NCI-H1105 (cell line): Measurements from ENCODE around the gene MS4A7.
"Not testable (repeated sequence)": the region's sequence is repeated elsewhere in the genome, so short reads cannot be mapped to it uniquely, and the experiment has no call there.

Experiments used
- DNase-seq: peaks from one replicate; lab custom pipeline; 2025; lab: John Stamatoyannopoulos, UW

The MS4A7 gene

GRCh38 chr11:60378354-60378753 is at the start of gene MS4A7:
Gene MS4A7, plus strand, starts transcription at chr11:60378532. Its CDS starts 4,610 bp downstream, at chr11:60383142.
- DNase-seq, result no peak

- no peak for DNase-seq
Measured at GRCh38 chr11:60332846-60333245, 45.5 kb upstream of the MS4A7 start.

- peak; percentile 46 for DNase-seq
Measured at GRCh38 chr11:60334005-60334620, 44.2 kb upstream of the MS4A7 start.

GRCh38 chr11:60336767-60337391 is 41.5 kb upstream of the MS4A7 start:
- no peak for DNase-seq

GRCh38 chr11:60338053-60338452 is 40.3 kb upstream of the MS4A7 start:
- DNase-seq, result no peak

- no peak for DNase-seq
Measured at GRCh38 chr11:60339356-60339755, 39.0 kb upstream of the MS4A7 start.

GRCh38 chr11:60343094-60343704 is 35.1 kb upstream of the MS4A7 start:
- DNase-seq, result no peak

- DNase-seq, result no peak
Measured at GRCh38 chr11:60344146-60344545, 34.2 kb upstream of the MS4A7 start.

GRCh38 chr11:60345489-60345888 is 32.8 kb upstream of the MS4A7 start:
- DNase-seq, result peak; percentile 4

GRCh38 chr11:60347084-60347797 is 31.1 kb upstream of the MS4A7 start:
- DNase-seq, result no peak

GRCh38 chr11:60348116-60348515 is 30.2 kb upstream of the MS4A7 start:
- DNase-seq, result no peak

- DNase-seq, result no peak
Measured at GRCh38 chr11:60349990-60350389, 28.3 kb upstream of the MS4A7 start.

GRCh38 chr11:60357771-60358170 is 20.6 kb upstream of the MS4A7 start:
- DNase-seq, result no peak

GRCh38 chr11:60360621-60361020 is 17.7 kb upstream of the MS4A7 start:
- DNase-seq, result no peak

- DNase-seq, result no peak
Measured at GRCh38 chr11:60362241-60362640, 16.1 kb upstream of the MS4A7 start.

GRCh38 chr11:60363542-60364470 is 14.5 kb upstream of the MS4A7 start:
- peak; percentile 67 for DNase-seq

- not testable (repeated sequence) for DNase-seq
Measured at GRCh38 chr11:60366262-60366904, 11.9 kb upstream of the MS4A7 start.

GRCh38 chr11:60367009-60367408 is 11.3 kb upstream of the MS4A7 start:
- DNase-seq, result no peak

GRCh38 chr11:60367896-60368295 is 10.4 kb upstream of the MS4A7 start:
- DNase-seq, result no peak

- no peak for DNase-seq
Measured at GRCh38 chr11:60370252-60370810, 8.0 kb upstream of the MS4A7 start.

- peak; percentile 88 for DNase-seq
Measured at GRCh38 chr11:60370811-60371298, 7.5 kb upstream of the MS4A7 start.
